PC-9 (cell line): ENCODE measurements around the gene SLC12A6. TPM values are rescaled to one million over a fixed set of nuclear protein-coding genes. Genes with fewer than 3 reads are reported as not detected.

ENCODE experiments used
- BruUV-seq: library from RNA; stranded (reverse); fragments of 400-500 nt; replicated peaks from 2 replicates; lab custom pipeline; 2021; lab: Mats Ljungman, UMichigan
- CTCF ChIA-PET: fragments of 300-600 bp; sonication (Branson Sonifier 250); formaldehyde crosslinking; loops from one replicate; lab custom pipeline; 2022; ENCODE audit warnings: antibody characterized with exemption; lab: Charles Lee
- POLR2A ChIA-PET: fragments of 300-600 bp; sonication (Branson Sonifier 250); formaldehyde crosslinking; loops from one replicate; lab custom pipeline; 2022; ENCODE audit warnings: antibody characterized with exemption; ENCODE audit not compliant: unreplicated experiment; lab: Charles Lee
- DNase-seq, 2 experiments: peaks; one replicate each; pipeline versions ENCODE4 v3.0.0 to v3.0.0-alpha.2; 2015 to 2022; ENCODE audit warnings: mixed read lengths in 1 of 2
- H2AFZ ChIP-seq: fragments of 200-600 bp; sonication (generic); 2 replicates; pipeline ENCODE4 v1.8.1; 2017; ENCODE audit warnings: antibody characterized with exemption
- H3F3A ChIP-seq: fragments of 200-600 bp; sonication (generic); 2 replicates; pipeline ENCODE4 v1.8.1; 2017; ENCODE audit warnings: antibody characterized with exemption, mild to moderate bottlenecking, low read depth; ENCODE audit not compliant: insufficient read depth
- H3K27ac ChIP-seq: fragments of 200-600 bp; sonication (generic); 2 replicates; pipeline ENCODE4 v1.6.1; 2016; ENCODE audit warnings: mixed run types
- H3K27me3 ChIP-seq: fragments of 200-600 bp; sonication (generic); 2 replicates; pipeline ENCODE4 v1.6.1; 2016; ENCODE audit warnings: low read depth, mixed run types; ENCODE audit not compliant: insufficient read depth
- H3K36me3 ChIP-seq: fragments of 200-600 bp; sonication (generic); 2 replicates; pipeline ENCODE4 v1.6.1; 2016; ENCODE audit warnings: low read depth, mixed run types
- H3K4me1 ChIP-seq: fragments of 200-600 bp; sonication (generic); replicated peaks from 2 replicates; pipeline ENCODE4 v1.6.1; 2016; ENCODE audit warnings: mixed run types; ENCODE audit not compliant: insufficient read depth
- H3K4me2 ChIP-seq: fragments of 200-600 bp; sonication (generic); 2 replicates; pipeline ENCODE4 v1.6.1; 2017; ENCODE audit warnings: mixed run types
- H3K4me3 ChIP-seq: fragments of 200-600 bp; sonication (generic); 2 replicates; pipeline ENCODE4 v1.6.1; 2016; ENCODE audit warnings: mixed run types
- H3K79me2 ChIP-seq: fragments of 200-600 bp; sonication (generic); 2 replicates; pipeline ENCODE4 v1.6.1; 2017; ENCODE audit warnings: low read depth, mixed run types
- H3K9me2 ChIP-seq: fragments of 200-600 bp; sonication (generic); 2 replicates; pipeline ENCODE4 v1.8.1; 2017; ENCODE audit warnings: mild to moderate bottlenecking; ENCODE audit not compliant: insufficient read depth
- H3K9me3 ChIP-seq: fragments of 200-600 bp; sonication (generic); 2 replicates; pipeline ENCODE4 v1.8.1; 2016; ENCODE audit warnings: low read depth; ENCODE audit not compliant: insufficient read depth
- H4K20me1 ChIP-seq: fragments of 200-600 bp; sonication (generic); 2 replicates; pipeline ENCODE4 v1.8.1; 2017; ENCODE audit not compliant: insufficient read depth
- EZH2 ChIP-seq: fragments of 200-600 bp; sonication (generic); IDR thresholded peaks from 2 replicates; pipeline ENCODE4 v1.8.0; 2017; ENCODE audit warnings: antibody characterized with exemption, low read depth
- intact Hi-C: fragments of 100-400 bp; cut with micrococcal nuclease; formaldehyde crosslinking; loops from one replicate; pipeline ENCODE4 v1.10.0; 2022; ENCODE audit not compliant: unreplicated experiment
- total RNA-seq: library from RNA; stranded (reverse); gene quantifications from 2 replicates; pipeline ENCODE4 v1.2.3, GENCODE V29; 2021
- TF ChIP-seq, protein P1 (sequence below): fragments of 200-600 bp; sonication (generic); conservative IDR thresholded peaks from 2 replicates; pipeline ENCODE4 v1.6.1; 2017; ENCODE audit warnings: mixed run types, antibody characterized with exemption, mild to moderate bottlenecking, moderate library complexity

Gene SLC12A6
- total RNA-seq, 1 experiment from 2014 or later: 27.5 TPM

- Histone ChIP-seq H3K79me2 (no peaks in the 10 kb centered on the region), H3K27ac (no peak overlapping the region), H3K4me3 (no peak overlapping the region), H3F3A (no peaks in the 10 kb centered on the region), H3K9me2 (no peaks in the 10 kb centered on the region), H3K9me3 (no peaks in the 10 kb centered on the region), H3K4me1 (no peaks in the 10 kb centered on the region), H4K20me1 (no peaks in the 10 kb centered on the region), H2AFZ (no peak overlapping the region), H3K27me3 (no peaks in the 10 kb centered on the region), H3K4me2 (no peak overlapping the region), H3K36me3 (no peaks in the 10 kb centered on the region; the same call in 1 of the 2 replicates)
- CTCF ChIA-PET: no interaction called here
- POLR2A ChIA-PET: no interaction called here
- TF ChIP-seq EZH2: no peak
- TF ChIP-seq, protein P1, sequence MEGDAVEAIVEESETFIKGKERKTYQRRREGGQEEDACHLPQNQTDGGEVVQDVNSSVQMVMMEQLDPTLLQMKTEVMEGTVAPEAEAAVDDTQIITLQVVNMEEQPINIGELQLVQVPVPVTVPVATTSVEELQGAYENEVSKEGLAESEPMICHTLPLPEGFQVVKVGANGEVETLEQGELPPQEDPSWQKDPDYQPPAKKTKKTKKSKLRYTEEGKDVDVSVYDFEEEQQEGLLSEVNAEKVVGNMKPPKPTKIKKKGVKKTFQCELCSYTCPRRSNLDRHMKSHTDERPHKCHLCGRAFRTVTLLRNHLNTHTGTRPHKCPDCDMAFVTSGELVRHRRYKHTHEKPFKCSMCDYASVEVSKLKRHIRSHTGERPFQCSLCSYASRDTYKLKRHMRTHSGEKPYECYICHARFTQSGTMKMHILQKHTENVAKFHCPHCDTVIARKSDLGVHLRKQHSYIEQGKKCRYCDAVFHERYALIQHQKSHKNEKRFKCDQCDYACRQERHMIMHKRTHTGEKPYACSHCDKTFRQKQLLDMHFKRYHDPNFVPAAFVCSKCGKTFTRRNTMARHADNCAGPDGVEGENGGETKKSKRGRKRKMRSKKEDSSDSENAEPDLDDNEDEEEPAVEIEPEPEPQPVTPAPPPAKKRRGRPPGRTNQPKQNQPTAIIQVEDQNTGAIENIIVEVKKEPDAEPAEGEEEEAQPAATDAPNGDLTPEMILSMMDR: no peak
- DNase-seq: no peak
- intact Hi-C loops: no loop called here
- BruUV-seq: no TSS peak
Observed at GRCh38 chr15:34248190-34248589, 89.4 kb downstream of the SLC12A6 start.

- intact Hi-C loops: no loop called here
- no peaks in the 10 kb centered on the region for H3K9me2 ChIP-seq
- H3K27ac ChIP-seq: no peak overlapping the region
- H3K27me3 ChIP-seq: no peaks in the 10 kb centered on the region
- no peaks in the 10 kb centered on the region for H3K4me1 ChIP-seq
- H2AFZ ChIP-seq: no peak overlapping the region
- H4K20me1 ChIP-seq: no peaks in the 10 kb centered on the region
- H3K9me3 ChIP-seq: no peaks in the 10 kb centered on the region
- H3K79me2 ChIP-seq: no peaks in the 10 kb centered on the region
- no peak overlapping the region for H3K4me3 ChIP-seq
- no peaks in the 10 kb centered on the region for H3F3A ChIP-seq
- no peaks in the 10 kb centered on the region; the same call in 1 of the 2 replicates for H3K36me3 ChIP-seq
- BruUV-seq: no TSS peak
- TF ChIP-seq, protein P1: no peak
- TF ChIP-seq EZH2: no peak
- no peak for DNase-seq
- ChIA-PET POLR2A (interaction anchor here (0.7 kb wide), 1 partner anchor 82 kb away, joined by 4 read pairs; no protein-coding TSS in a partner anchor), CTCF (no interaction called here)
- H3K4me2 ChIP-seq: no peak overlapping the region
Observed at GRCh38 chr15:34246276-34246976, 91.2 kb downstream of the SLC12A6 start.

GRCh38 chr15:34243226-34243625, 94.4 kb downstream of the SLC12A6 start:
- Histone ChIP-seq H2AFZ (no peak overlapping the region), H3K4me2 (no peak overlapping the region), H3F3A (peaks cover 14% of the 10 kb centered on the region), H3K79me2 (no peaks in the 10 kb centered on the region), H3K9me2 (no peaks in the 10 kb centered on the region), H3K27me3 (no peaks in the 10 kb centered on the region), H3K36me3 (peaks cover 9% of the 10 kb centered on the region; the same call in 1 of the 2 replicates), H3K9me3 (no peaks in the 10 kb centered on the region), H4K20me1 (no peaks in the 10 kb centered on the region), H3K27ac (no peak overlapping the region), H3K4me1 (peaks cover 24% of the 10 kb centered on the region), H3K4me3 (no peak overlapping the region)
- no peak for TF ChIP-seq EZH2
- TF ChIP-seq, protein P1: no peak
- DNase-seq: no peak
- intact Hi-C loops: no loop called here
- no TSS peak for BruUV-seq
- CTCF ChIA-PET: no interaction called here
- POLR2A ChIA-PET: no interaction called here
